Measurements from ENCODE around the gene VPS37C.

The VPS37C gene

GRCh38 chr11:61082062-61082870, 79.0 kb downstream of the VPS37C start:
- H3K79me2 ChIP-seq (ENCODE audit: insufficient read depth, low read depth), result no peaks in the 10 kb centered on the region
- H3K27me3 ChIP-seq (ENCODE audit: insufficient read depth, low read depth), result no peaks in the 10 kb centered on the region
- no peak overlapping the region for H3K4me3 ChIP-seq (IDR thresholded peaks at IDR 0.05; ENCODE audit: insufficient read depth, low read depth, low read length)
- no peak for TF ChIP-seq CTCF (conservative IDR thresholded peaks at IDR 0.05; ENCODE audit: low read depth, low read length)
- no peak overlapping the region for H3K27ac ChIP-seq
- no peaks in the 10 kb centered on the region for H3K4me1 ChIP-seq (ENCODE audit: low read depth, poor library complexity, severe bottlenecking)
- H3K36me3 ChIP-seq (ENCODE audit: insufficient read depth), result no peaks in the 10 kb centered on the region
- H3K4me2 ChIP-seq, result no peak overlapping the region
- H4K20me1 ChIP-seq (ENCODE audit: insufficient read depth), result no peaks in the 10 kb centered on the region
- no peak overlapping the region; the same call in 1 of the 2 replicates for H2AFZ ChIP-seq (ENCODE audit: low read depth)
- H3K9ac ChIP-seq, result no peak overlapping the region

- H3K27ac ChIP-seq, result no peak overlapping the region
- no peak overlapping the region for H3K4me3 ChIP-seq (IDR thresholded peaks at IDR 0.05; ENCODE audit: insufficient read depth, low read depth, low read length)
- no peaks in the 10 kb centered on the region for H4K20me1 ChIP-seq (ENCODE audit: insufficient read depth)
- no peaks in the 10 kb centered on the region for H3K36me3 ChIP-seq (ENCODE audit: insufficient read depth)
- TF ChIP-seq CTCF (conservative IDR thresholded peaks at IDR 0.05; ENCODE audit: low read depth, low read length), result no peak
- no peak overlapping the region for H3K9ac ChIP-seq
- no peak overlapping the region for H3K4me2 ChIP-seq
- H2AFZ ChIP-seq (ENCODE audit: low read depth), result no peak overlapping the region
- H3K4me1 ChIP-seq (ENCODE audit: low read depth, poor library complexity, severe bottlenecking), result no peaks in the 10 kb centered on the region
- H3K27me3 ChIP-seq (ENCODE audit: insufficient read depth, low read depth), result no peaks in the 10 kb centered on the region
- H3K79me2 ChIP-seq (ENCODE audit: insufficient read depth, low read depth), result no peaks in the 10 kb centered on the region
Measured at GRCh38 chr11:61080986-61081590, 80.1 kb downstream of the VPS37C start.

GRCh38 chr11:61080526-61080925, 80.7 kb downstream of the VPS37C start:
- Histone ChIP-seq H2AFZ (ENCODE audit: low read depth) (no peak overlapping the region), H3K27me3 (ENCODE audit: insufficient read depth, low read depth) (no peaks in the 10 kb centered on the region), H3K27ac (no peak overlapping the region), H3K36me3 (ENCODE audit: insufficient read depth) (no peaks in the 10 kb centered on the region), H3K4me3 (IDR thresholded peaks at IDR 0.05; ENCODE audit: insufficient read depth, low read depth, low read length) (no peak overlapping the region), H3K79me2 (ENCODE audit: insufficient read depth, low read depth) (no peaks in the 10 kb centered on the region), H3K4me1 (ENCODE audit: low read depth, poor library complexity, severe bottlenecking) (no peaks in the 10 kb centered on the region), H4K20me1 (ENCODE audit: insufficient read depth) (no peaks in the 10 kb centered on the region), H3K4me2 (no peak overlapping the region), H3K9ac (no peak overlapping the region)
- no peak for TF ChIP-seq CTCF (conservative IDR thresholded peaks at IDR 0.05; ENCODE audit: low read depth, low read length)
